ENCODE measurements around the gene FALEC. TPM values are rescaled to one million over a fixed set of nuclear protein-coding genes. Genes with fewer than 3 reads are reported as not detected.

FALEC gene
- total RNA-seq, 1 experiment from 2014 or later = 0.59 TPM

GRCh38 chr1:150493175-150493574, 22.4 kb upstream of the FALEC start:
- Histone ChIP-seq H3K36me3 (ENCODE audit: control insufficient read depth, insufficient read depth, low read length) (no peaks in the 10 kb centered on the region), H3K27me3 (replicated peaks; ENCODE audit: control insufficient read depth, insufficient read depth, low read length) (no peaks in the 10 kb centered on the region), H3K4me3 (ENCODE audit: low read depth, low read length) (no peak overlapping the region), H3K9me3 (no peaks in the 10 kb centered on the region), H3K4me1 (no peaks in the 10 kb centered on the region)
- intact Hi-C loops (cut with micrococcal nuclease; ENCODE audit: unreplicated experiment) = no loop called here
- Mint-ChIP-seq H3K36me3 (ENCODE audit: insufficient read depth, unreplicated experiment) (peaks cover 39% of the 10 kb centered on the region), H3K9me3 (ENCODE audit: unreplicated experiment) (no peaks in the 10 kb centered on the region), H3K27me3 (ENCODE audit: insufficient read depth, unreplicated experiment) (no peaks in the 10 kb centered on the region), H3K4me1 (ENCODE audit: low read depth, unreplicated experiment) (no peaks in the 10 kb centered on the region), H3K4me3 (ENCODE audit: unreplicated experiment) (no peak overlapping the region), H3K27ac (ENCODE audit: unreplicated experiment) (no peak overlapping the region)
- BruUV-seq (replicated peaks) = no TSS peak
- no peak for DNase-seq
- CTCF ChIA-PET = interaction anchor here (0.6 to 0.7 kb wide), 2 partner anchors 45 to 219 kb away, joined by 3 to 6 read pairs; no protein-coding TSS in a partner anchor
- POLR2A ChIA-PET = no interaction called here
- TF ChIP-seq, protein P1, sequence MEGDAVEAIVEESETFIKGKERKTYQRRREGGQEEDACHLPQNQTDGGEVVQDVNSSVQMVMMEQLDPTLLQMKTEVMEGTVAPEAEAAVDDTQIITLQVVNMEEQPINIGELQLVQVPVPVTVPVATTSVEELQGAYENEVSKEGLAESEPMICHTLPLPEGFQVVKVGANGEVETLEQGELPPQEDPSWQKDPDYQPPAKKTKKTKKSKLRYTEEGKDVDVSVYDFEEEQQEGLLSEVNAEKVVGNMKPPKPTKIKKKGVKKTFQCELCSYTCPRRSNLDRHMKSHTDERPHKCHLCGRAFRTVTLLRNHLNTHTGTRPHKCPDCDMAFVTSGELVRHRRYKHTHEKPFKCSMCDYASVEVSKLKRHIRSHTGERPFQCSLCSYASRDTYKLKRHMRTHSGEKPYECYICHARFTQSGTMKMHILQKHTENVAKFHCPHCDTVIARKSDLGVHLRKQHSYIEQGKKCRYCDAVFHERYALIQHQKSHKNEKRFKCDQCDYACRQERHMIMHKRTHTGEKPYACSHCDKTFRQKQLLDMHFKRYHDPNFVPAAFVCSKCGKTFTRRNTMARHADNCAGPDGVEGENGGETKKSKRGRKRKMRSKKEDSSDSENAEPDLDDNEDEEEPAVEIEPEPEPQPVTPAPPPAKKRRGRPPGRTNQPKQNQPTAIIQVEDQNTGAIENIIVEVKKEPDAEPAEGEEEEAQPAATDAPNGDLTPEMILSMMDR (IDR thresholded peaks at IDR 0.05; ENCODE audit: insufficient read depth in 1 of 2, low read depth in 1 of 2, low read length in 1 of 2, severe bottlenecking in 1 of 2, unreplicated experiment in 1 of 2) = no peak

- H3K4me1 Mint-ChIP-seq (ENCODE audit: low read depth, unreplicated experiment) = no peaks in the 10 kb centered on the region
- peaks cover 29% of the 10 kb centered on the region for H3K36me3 Mint-ChIP-seq (ENCODE audit: insufficient read depth, unreplicated experiment)
- no peaks in the 10 kb centered on the region; the same call in 1 of the 2 replicates for H3K36me3 ChIP-seq (ENCODE audit: control insufficient read depth, insufficient read depth, low read length)
- H3K9me3 ChIP-seq = no peaks in the 10 kb centered on the region
- H3K4me3 Mint-ChIP-seq (ENCODE audit: unreplicated experiment) = no peak overlapping the region
- no peak for DNase-seq
- TF ChIP-seq, protein P1 (IDR thresholded peaks at IDR 0.05; ENCODE audit: insufficient read depth in 1 of 2, low read depth in 1 of 2, low read length in 1 of 2, severe bottlenecking in 1 of 2, unreplicated experiment in 1 of 2) = no peak
- H3K4me3 ChIP-seq (ENCODE audit: low read depth, low read length) = no peak overlapping the region
- H3K27me3 ChIP-seq (replicated peaks; ENCODE audit: control insufficient read depth, insufficient read depth, low read length) = no peaks in the 10 kb centered on the region
- CTCF ChIA-PET = interaction anchor here (0.5 kb wide), 2 partner anchors 36 to 59 kb away, joined by 4 to 6 read pairs; no protein-coding TSS in a partner anchor
- H3K9me3 Mint-ChIP-seq (ENCODE audit: unreplicated experiment) = no peaks in the 10 kb centered on the region
- intact Hi-C loops (cut with micrococcal nuclease; ENCODE audit: unreplicated experiment) = no loop called here
- H3K27ac Mint-ChIP-seq (ENCODE audit: unreplicated experiment) = no peak overlapping the region
- BruUV-seq (replicated peaks) = no TSS peak
- POLR2A ChIA-PET = no interaction called here
- no peaks in the 10 kb centered on the region for H3K27me3 Mint-ChIP-seq (ENCODE audit: insufficient read depth, unreplicated experiment)
- H3K4me1 ChIP-seq = no peaks in the 10 kb centered on the region
Observed at GRCh38 chr1:150498342-150498741, 17.2 kb upstream of the FALEC start.

DNA sequence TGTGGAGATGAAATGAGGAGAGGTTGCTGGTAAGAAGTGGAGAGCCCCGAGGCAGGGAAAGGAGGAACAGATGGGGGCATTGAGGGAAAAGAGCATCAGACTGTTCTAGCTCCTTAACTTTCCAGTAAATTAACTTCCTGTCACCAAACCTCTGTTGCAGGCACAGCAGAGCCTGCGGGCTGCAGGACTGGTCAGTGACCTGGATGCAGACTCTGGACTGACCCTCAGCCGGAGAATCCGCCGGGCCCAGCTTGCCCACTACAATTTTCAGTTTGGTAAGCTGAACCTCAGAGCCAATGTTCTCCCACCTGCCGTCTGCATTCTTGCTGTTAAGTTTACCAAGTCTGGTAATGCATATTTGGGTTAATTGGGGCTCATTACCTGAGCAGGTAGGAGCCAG, 10.1 kb upstream of the FALEC start:
- Mint-ChIP-seq H3K4me3 (ENCODE audit: unreplicated experiment) (no peak overlapping the region), H3K9me3 (ENCODE audit: unreplicated experiment) (no peaks in the 10 kb centered on the region), H3K4me1 (ENCODE audit: low read depth, unreplicated experiment) (no peaks in the 10 kb centered on the region), H3K27me3 (ENCODE audit: insufficient read depth, unreplicated experiment) (no peaks in the 10 kb centered on the region), H3K27ac (ENCODE audit: unreplicated experiment) (no peak overlapping the region), H3K36me3 (ENCODE audit: insufficient read depth, unreplicated experiment) (peaks cover 15% of the 10 kb centered on the region)
- intact Hi-C loops (cut with micrococcal nuclease; ENCODE audit: unreplicated experiment) = no loop called here
- Histone ChIP-seq H3K9me3 (no peaks in the 10 kb centered on the region), H3K4me1 (0 out of 2 replicates have a peak, but pooled peaks cover 3% of the 10 kb centered on the region), H3K4me3 (ENCODE audit: low read depth, low read length) (no peak overlapping the region), H3K27me3 (replicated peaks; ENCODE audit: control insufficient read depth, insufficient read depth, low read length) (no peaks in the 10 kb centered on the region), H3K36me3 (ENCODE audit: control insufficient read depth, insufficient read depth, low read length) (no peaks in the 10 kb centered on the region)
- no TSS peak for BruUV-seq (replicated peaks)
- ChIA-PET CTCF (no interaction called here), POLR2A (no interaction called here)
- DNase-seq = no peak
- TF ChIP-seq, protein P1 (IDR thresholded peaks at IDR 0.05; ENCODE audit: insufficient read depth in 1 of 2, low read depth in 1 of 2, low read length in 1 of 2, severe bottlenecking in 1 of 2, unreplicated experiment in 1 of 2) = no peak

Data from Caco-2 (cell line).